Keratinocyte (primary cell): ENCODE results near the gene KAZALD1. TPM values are rescaled to one million over a fixed set of nuclear protein-coding genes. Genes with fewer than 3 reads are reported as not detected.

Source experiments
- DNase-seq: peaks from one replicate; pipeline ENCODE4 v3.0.0-alpha.2; 2011; ENCODE audit warnings: low read depth, missing footprints, low spot score
- FAIRE-seq: peaks from 2 replicates; lab custom pipeline; 2011; peaks lifted over from hg19 to GRCh38; lab: Jason Lieb, UNC
- H2AFZ ChIP-seq: 2 replicates; pipeline ENCODE4 v1.6.0; 2012; ENCODE audit warnings: low read length, control low read depth, inconsistent platforms; ENCODE audit not compliant: control insufficient read depth
- H3K27ac ChIP-seq: 2 replicates; pipeline ENCODE4 v1.5.1; 2011; ENCODE audit warnings: low read length; ENCODE audit not compliant: control insufficient read depth, insufficient read depth
- H3K27me3 ChIP-seq: 3 replicates; pipeline ENCODE4 v1.6.0; 2011; ENCODE audit warnings: low read length; ENCODE audit not compliant: control insufficient read depth, insufficient read depth; ENCODE audit errors: extremely low read depth
- H3K36me3 ChIP-seq, 2 experiments: 2 replicates in 1 of 2; 3 replicates in 1 of 2; pipeline ENCODE4 v1.5.1; 2011; ENCODE audit warnings: low read length in 2 of 2, mild to moderate bottlenecking in 1 of 2; ENCODE audit not compliant: control insufficient read depth in 2 of 2, insufficient read depth in 2 of 2; ENCODE audit errors: extremely low read depth in 1 of 2
- H3K4me1 ChIP-seq: 3 replicates; pipeline ENCODE4 v1.5.1; 2011; ENCODE audit warnings: low read length; ENCODE audit not compliant: control insufficient read depth, insufficient read depth; ENCODE audit errors: extremely low read depth
- H3K4me2 ChIP-seq: 3 replicates; pipeline ENCODE4 v1.6.0; 2011; ENCODE audit warnings: low read depth, low read length; ENCODE audit not compliant: control insufficient read depth, insufficient read depth; ENCODE audit errors: extremely low read depth
- H3K4me3 ChIP-seq, 3 experiments: fragments of 200-600 bp in 1 of 3; sonication (generic) in 1 of 3; 2 replicates in 2 of 3; 3 replicates in 1 of 3; pipeline ENCODE4 v1.5.1; 2011 to 2016; ENCODE audit warnings: low read length in 3 of 3, mild to moderate bottlenecking in 3 of 3, control low read depth in 2 of 3, inconsistent platforms in 1 of 3, low read depth in 1 of 3, mixed read lengths in 1 of 3, mixed run types in 1 of 3, moderate library complexity in 1 of 3; ENCODE audit not compliant: control insufficient read depth in 2 of 3, insufficient read depth in 2 of 3; ENCODE audit errors: extremely low read depth in 1 of 3
- H3K79me2 ChIP-seq: 2 replicates; pipeline ENCODE4 v1.6.0; 2012; ENCODE audit warnings: low read length; ENCODE audit not compliant: control insufficient read depth, insufficient read depth
- H3K9ac ChIP-seq: 3 replicates; pipeline ENCODE4 v1.6.0; 2011; ENCODE audit warnings: low read length; ENCODE audit not compliant: control insufficient read depth, insufficient read depth; ENCODE audit errors: extremely low read depth
- H3K9me1 ChIP-seq: 3 replicates; pipeline ENCODE4 v1.6.0; 2011; ENCODE audit warnings: low read length; ENCODE audit not compliant: control insufficient read depth, insufficient read depth; ENCODE audit errors: extremely low read depth
- H3K9me3 ChIP-seq: 2 replicates; pipeline ENCODE4 v1.5.1; 2012; ENCODE audit warnings: low read depth, low read length; ENCODE audit not compliant: control insufficient read depth
- H4K20me1 ChIP-seq: 3 replicates; pipeline ENCODE4 v1.6.0; 2011; ENCODE audit warnings: low read length; ENCODE audit not compliant: control insufficient read depth, insufficient read depth; ENCODE audit errors: extremely low read depth
- CTCF ChIP-seq, 3 experiments: IDR thresholded peaks in 1 of 3; conservative IDR thresholded peaks in 1 of 3; optimal IDR thresholded peaks in 1 of 3; 2 replicates in 2 of 3; 3 replicates in 1 of 3; pipeline versions ENCODE3 to v1.5.1; 2011; ENCODE audit warnings: low read length in 3 of 3, mild to moderate bottlenecking in 3 of 3, moderate library complexity in 2 of 3, control low read depth in 1 of 3, inconsistent platforms in 1 of 3; ENCODE audit not compliant: insufficient read depth in 2 of 3; ENCODE audit errors: extremely low read depth in 1 of 3
- EZH2 ChIP-seq: IDR thresholded peaks from one replicate; pipeline ENCODE4 v1.6.1; 2012; ENCODE audit warnings: inconsistent platforms, mild to moderate bottlenecking, low read length, moderate library complexity
- dilution Hi-C: fragments of 300-500 bp; cut with MboI; formaldehyde crosslinking; loops from one replicate; pipeline ENCODE4 v1.7.0; 2020; ENCODE audit warnings: low sequenced_read_pairs; ENCODE audit not compliant: extremely low pct_ligation_motif_present
- polyA plus RNA-seq, 5 experiments: library from polyadenylated mRNA; depleted of rRNA in 3 of 5; stranded (reverse) in 3 of 5; stranded (forward) in 1 of 5; unstranded in 1 of 5; fragments of >200 nt; gene quantifications; 1 replicate in 1 of 5; 2 replicates in 3 of 5; 3 replicates in 1 of 5; pipeline versions ENCODE4 v1.2.1 to v1.2.3, GENCODE V29; 2011 to 2012; ENCODE audit warnings: missing spikeins in 2 of 5, low read depth in 1 of 5, low replicate concordance in 1 of 5

The KAZALD1 gene
- polyA plus RNA-seq, 1 donor (not counting 4 experiments of a cell fraction or from before 2014, with no cell fraction given): 0.08 TPM

GRCh38 chr10:101097881-101098280 lies 36.1 kb downstream of the KAZALD1 start:
- H3K27ac ChIP-seq: no peak overlapping the region
- no peaks in the 10 kb centered on the region for H4K20me1 ChIP-seq
- no peak overlapping the region for H3K4me3 ChIP-seq
- peaks cover 12% of the 10 kb centered on the region for H3K4me1 ChIP-seq
- DNase-seq (no peak), FAIRE-seq (no peak)
- H3K27me3 ChIP-seq: peaks cover 16% of the 10 kb centered on the region
- H3K9me3 ChIP-seq: peaks cover 3% of the 10 kb centered on the region
- H3K9me1 ChIP-seq: no peaks in the 10 kb centered on the region
- no peaks in the 10 kb centered on the region for H3K36me3 ChIP-seq
- dilution Hi-C loops: no loop called here
- no peak overlapping the region for H3K9ac ChIP-seq
- no peak overlapping the region for H2AFZ ChIP-seq
- TF ChIP-seq EZH2 (no peak), CTCF (optimal IDR thresholded peaks at IDR 0.05 in 1 of 3, IDR thresholded peaks at IDR 0.05 in 1 of 3, conservative IDR thresholded peaks at IDR 0.05 in 1 of 3; ENCODE audit: extremely low read depth in 1 of 3, insufficient read depth in 2 of 3, low read length in 3 of 3) (no peak)
- H3K79me2 ChIP-seq: no peaks in the 10 kb centered on the region
- H3K4me2 ChIP-seq: no peak overlapping the region

- no peaks in the 10 kb centered on the region for H3K36me3 ChIP-seq
- H3K4me3 ChIP-seq: no peak overlapping the region
- no peaks in the 10 kb centered on the region for H3K9me1 ChIP-seq
- FAIRE-seq: peak; percentile 67
- no peak for DNase-seq
- no peaks in the 10 kb centered on the region for H3K79me2 ChIP-seq
- no peaks in the 10 kb centered on the region for H4K20me1 ChIP-seq
- no peak for TF ChIP-seq CTCF (optimal IDR thresholded peaks at IDR 0.05 in 1 of 3, IDR thresholded peaks at IDR 0.05 in 1 of 3, conservative IDR thresholded peaks at IDR 0.05 in 1 of 3; ENCODE audit: extremely low read depth in 1 of 3, insufficient read depth in 2 of 3, low read length in 3 of 3)
- no peak for TF ChIP-seq EZH2
- H2AFZ ChIP-seq: no peak overlapping the region
- peaks cover 12% of the 10 kb centered on the region for H3K4me1 ChIP-seq
- H3K9me3 ChIP-seq: peaks cover 3% of the 10 kb centered on the region
- peaks cover 21% of the 10 kb centered on the region for H3K27me3 ChIP-seq
- dilution Hi-C loops: no loop called here
- H3K27ac ChIP-seq: no peak overlapping the region
- no peak overlapping the region for H3K4me2 ChIP-seq
- no peak overlapping the region for H3K9ac ChIP-seq
These were observed 38.1 kb downstream of the KAZALD1 start for GRCh38 chr10:101099901-101100300.
